AG04450 (cell line): ENCODE results near the gene MRPL33. TPM values are rescaled to one million over a fixed set of nuclear protein-coding genes. Genes with fewer than 3 reads are reported as not detected.

Source experiments
- CTCF ChIA-PET: fragments of 300-600, 350-600 bp; formaldehyde crosslinking; extraction: SDS; loops from one replicate; lab custom pipeline; 2022; ENCODE audit warnings: antibody characterized with exemption, inconsistent platforms; lab: Charles Lee
- POLR2A ChIA-PET: fragments of 350-600 bp; formaldehyde crosslinking; extraction: SDS; loops from one replicate; lab custom pipeline; 2021; ENCODE audit warnings: antibody characterized with exemption, inconsistent platforms; lab: Yijun Ruan, JAX
- DNase-seq: peaks from one replicate; pipeline ENCODE4 v3.0.0-alpha.2; 2011; ENCODE audit warnings: low read depth, low spot score
- H3K27ac ChIP-seq: one replicate; pipeline ENCODE4 v1.5.1; 2012; ENCODE audit warnings: low read depth, low read length, control low read depth
- H3K27me3 ChIP-seq: one replicate; pipeline ENCODE4 v1.6.0; 2012; ENCODE audit warnings: low read length; ENCODE audit not compliant: control insufficient read depth, insufficient read depth
- H3K4me3 ChIP-seq: 2 replicates; pipeline ENCODE4 v1.5.1; 2011; ENCODE audit warnings: mild to moderate bottlenecking, low read depth, low read length, control low read depth
- H3K9me3 ChIP-seq: 2 replicates; pipeline ENCODE4 v1.5.1; 2012; ENCODE audit warnings: low read length; ENCODE audit not compliant: control insufficient read depth, insufficient read depth
- CTCF ChIP-seq: IDR thresholded peaks from 2 replicates; pipeline ENCODE4 v1.5.1; 2011; ENCODE audit warnings: low read depth, low read length, control low read depth, inconsistent platforms
- polyA plus RNA-seq: library from polyadenylated mRNA; depleted of rRNA; stranded (reverse); fragments of >200 nt; gene quantifications from 2 replicates; pipeline ENCODE4 v1.2.3, GENCODE V29; 2011

Gene MRPL33
- polyA plus RNA-seq, 1 experiment = 137 TPM

GRCh38 chr2:27772804-27773203 is 1.3 kb downstream of the MRPL33 start:
- CTCF ChIA-PET = interaction anchor here (0.7 to 1.2 kb wide), 3 partner anchors 16 to 623 kb away, joined by 3 to 5 read pairs (median 4); no protein-coding TSS in a partner anchor
- H3K9me3 ChIP-seq = no peaks in the 10 kb centered on the region
- peak overlapping the region; percentile 89 for H3K4me3 ChIP-seq
- POLR2A ChIA-PET = interaction anchor here (1.4 kb wide), 1 partner anchor 26 kb away, joined by 4 read pairs; no protein-coding TSS in a partner anchor
- H3K27ac ChIP-seq = no peak overlapping the region
- H3K27me3 ChIP-seq = no peaks in the 10 kb centered on the region
- TF ChIP-seq CTCF = no peak
- no peak for DNase-seq

GRCh38 chr2:27773959-27774358 is 2.4 kb downstream of the MRPL33 start:
- CTCF ChIA-PET = no interaction called here
- no peak for TF ChIP-seq CTCF
- Histone ChIP-seq H3K27ac (no peak overlapping the region), H3K4me3 (no peak overlapping the region), H3K27me3 (no peaks in the 10 kb centered on the region), H3K9me3 (no peaks in the 10 kb centered on the region)
- POLR2A ChIA-PET = no interaction called here
- DNase-seq = no peak

GRCh38 chr2:27776097-27776496 is 4.6 kb downstream of the MRPL33 start:
- Histone ChIP-seq H3K9me3 (no peaks in the 10 kb centered on the region), H3K27ac (no peak overlapping the region), H3K27me3 (no peaks in the 10 kb centered on the region), H3K4me3 (no peak overlapping the region)
- TF ChIP-seq CTCF = no peak
- ChIA-PET POLR2A (interaction anchor here (0.5 kb wide), 1 partner anchor 150 kb away, joined by 4 read pairs; no protein-coding TSS in a partner anchor), CTCF (interaction anchor here (0.6 kb wide), 1 partner anchor 93 kb away, joined by 3 read pairs; no protein-coding TSS in a partner anchor)
- no peak for DNase-seq

GRCh38 chr2:27776696-27777095 is 5.2 kb downstream of the MRPL33 start:
- ChIA-PET POLR2A (interaction anchor here (0.5 kb wide), 1 partner anchor 149 kb away, joined by 4 read pairs; no protein-coding TSS in a partner anchor), CTCF (interaction anchor here (0.6 to 0.9 kb wide), 2 partner anchors 11 to 93 kb away, joined by 3 read pairs; no protein-coding TSS in a partner anchor)

More at GRCh38 chr2:27776696-27777095, 5.2 kb downstream of the MRPL33 start:
- Histone ChIP-seq H3K4me3 (no peak overlapping the region), H3K27me3 (no peaks in the 10 kb centered on the region), H3K9me3 (no peaks in the 10 kb centered on the region), H3K27ac (no peak overlapping the region)
- no peak for DNase-seq
- TF ChIP-seq CTCF = no peak
